Measurements from ENCODE around the gene DDRGK1.

- TF ChIP-seq CTCF (IDR thresholded peaks at IDR 0.05) (no peak), POLR2A (IDR thresholded peaks at IDR 0.05) (no peak)
Measured at GRCh38 chr20:3167738-3168078, 36.8 kb downstream of the DDRGK1 start.

Data from uterus (tissue), 2 donors.